ENCODE results near the gene CKS2. TPM values are rescaled to one million over a fixed set of nuclear protein-coding genes. Genes with fewer than 3 reads are reported as not detected.

The CKS2 gene
- total and polyA plus RNA-seq, 11 donors = 2.2 to 37.9 (median 7.4) TPM

DNA sequence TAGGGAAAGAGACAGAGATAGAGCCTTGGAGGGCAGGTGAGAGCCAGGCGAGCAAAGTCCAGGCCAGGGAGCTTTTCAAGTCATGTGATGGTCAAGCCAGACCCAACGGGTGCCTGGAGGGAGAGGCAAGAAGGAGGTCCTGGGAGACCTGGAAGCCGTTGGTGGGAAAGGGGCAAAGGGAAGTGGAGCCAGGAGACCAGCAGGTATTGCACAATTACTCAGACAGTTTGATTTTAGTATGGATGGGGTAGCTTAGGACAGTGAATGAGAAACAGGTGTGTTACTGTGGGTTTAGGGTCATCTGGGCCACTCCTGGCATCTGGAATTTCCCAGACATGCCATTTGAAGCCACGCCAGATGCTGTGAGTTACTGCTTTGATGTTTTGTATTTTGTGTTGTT, 12.4 kb downstream of the CKS2 start:
- H3K27me3 ChIP-seq = no peaks in the 10 kb centered on the region
- DNase-seq (no peak), ATAC-seq (no peak)
- no peak overlapping the region for H3K27ac ChIP-seq
- TF ChIP-seq, protein P1, sequence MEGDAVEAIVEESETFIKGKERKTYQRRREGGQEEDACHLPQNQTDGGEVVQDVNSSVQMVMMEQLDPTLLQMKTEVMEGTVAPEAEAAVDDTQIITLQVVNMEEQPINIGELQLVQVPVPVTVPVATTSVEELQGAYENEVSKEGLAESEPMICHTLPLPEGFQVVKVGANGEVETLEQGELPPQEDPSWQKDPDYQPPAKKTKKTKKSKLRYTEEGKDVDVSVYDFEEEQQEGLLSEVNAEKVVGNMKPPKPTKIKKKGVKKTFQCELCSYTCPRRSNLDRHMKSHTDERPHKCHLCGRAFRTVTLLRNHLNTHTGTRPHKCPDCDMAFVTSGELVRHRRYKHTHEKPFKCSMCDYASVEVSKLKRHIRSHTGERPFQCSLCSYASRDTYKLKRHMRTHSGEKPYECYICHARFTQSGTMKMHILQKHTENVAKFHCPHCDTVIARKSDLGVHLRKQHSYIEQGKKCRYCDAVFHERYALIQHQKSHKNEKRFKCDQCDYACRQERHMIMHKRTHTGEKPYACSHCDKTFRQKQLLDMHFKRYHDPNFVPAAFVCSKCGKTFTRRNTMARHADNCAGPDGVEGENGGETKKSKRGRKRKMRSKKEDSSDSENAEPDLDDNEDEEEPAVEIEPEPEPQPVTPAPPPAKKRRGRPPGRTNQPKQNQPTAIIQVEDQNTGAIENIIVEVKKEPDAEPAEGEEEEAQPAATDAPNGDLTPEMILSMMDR (IDR thresholded peaks at IDR 0.05) = no peak
- no peak for TF ChIP-seq POLR2A (IDR thresholded peaks at IDR 0.05)
- intact Hi-C loops (cut with DNase I) = loop anchor here in 4 of 10 donors (2.0 to 5.0 kb wide), 4 partner anchors 174 to 229 kb away; partner anchors contain the start of gene SEMA4D (in 1 of the 4)
- H3K36me3 ChIP-seq = peaks cover 0 to 75% (median 39%) of the 10 kb centered on the region in 9 donors
- H3K4me3 ChIP-seq = no peak overlapping the region
- peaks cover 5 to 49% (median 31%) of the 10 kb centered on the region in 12 donors for H3K4me1 ChIP-seq
- H3K9me3 ChIP-seq = no peaks in the 10 kb centered on the region
- WGBS, 4 donors = 54 to 74% (median 68%) methylated on average over 4 of the region's 4 CpGs

DNA sequence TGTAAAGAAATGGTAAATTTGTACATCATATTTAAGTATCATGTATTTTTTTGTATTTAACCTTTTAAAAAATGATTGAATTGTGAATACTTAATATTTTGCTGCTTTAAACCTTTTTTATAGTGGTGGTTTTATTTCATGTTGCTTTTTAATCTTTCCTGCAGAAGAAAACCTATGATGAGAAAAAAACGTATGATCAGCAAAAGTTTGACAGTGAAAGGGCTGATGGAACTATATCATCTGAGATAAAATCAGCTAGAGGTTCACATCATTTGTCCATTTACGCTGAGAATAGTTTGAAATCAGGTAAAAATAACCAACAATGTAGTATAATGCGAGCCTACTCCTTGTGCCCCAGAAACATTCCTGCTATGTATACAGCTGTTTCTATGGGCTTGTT, 14.7 kb downstream of the CKS2 start:
- no peaks in the 10 kb centered on the region for H3K27me3 ChIP-seq
- H3K27ac ChIP-seq = no peak overlapping the region
- no peak for TF ChIP-seq POLR2A (IDR thresholded peaks at IDR 0.05)
- TF ChIP-seq, protein P1 (IDR thresholded peaks at IDR 0.05) = no peak
- intact Hi-C loops (cut with DNase I) = no loop called here
- no peak for ATAC-seq
- WGBS, 4 donors = 82 to 90% (median 88%) methylated on average over 3 of the region's 3 CpGs
- no peaks in the 10 kb centered on the region for H3K9me3 ChIP-seq
- no peak for DNase-seq
- H3K4me1 ChIP-seq = peaks cover 0 to 31% (median 15%) of the 10 kb centered on the region in 12 donors
- H3K36me3 ChIP-seq = peaks cover 0 to 94% (median 63%) of the 10 kb centered on the region in 9 donors
- no peak overlapping the region for H3K4me3 ChIP-seq

DNA sequence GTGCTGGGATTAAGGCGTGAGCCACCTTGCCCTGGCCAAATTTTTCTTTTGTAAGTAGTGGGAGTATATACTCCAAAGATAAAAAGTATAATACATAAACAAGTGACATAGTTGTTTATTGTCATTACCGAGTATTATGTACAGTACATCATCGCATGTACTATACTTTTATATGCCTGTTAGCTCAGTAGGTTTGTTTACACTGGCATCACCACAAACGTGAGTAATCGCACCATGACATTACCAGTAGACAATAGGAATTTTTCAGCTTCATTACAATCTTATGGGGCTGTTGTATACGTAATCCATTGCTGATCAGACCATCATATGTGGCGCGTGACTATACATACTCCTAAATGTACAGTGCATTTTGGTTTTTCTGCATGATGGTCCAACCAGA, 17.1 kb downstream of the CKS2 start:
- WGBS, 4 donors = 91 to 94% (median 92%) methylated on average over 8 of the region's 8 CpGs
- Histone ChIP-seq H3K27ac (no peak overlapping the region), H3K4me1 (peaks cover 0 to 14% (median 6%) of the 10 kb centered on the region in 12 donors), H3K36me3 (peaks cover 0 to 97% (median 73%) of the 10 kb centered on the region in 9 donors), H3K4me3 (no peak overlapping the region), H3K27me3 (no peaks in the 10 kb centered on the region), H3K9me3 (no peaks in the 10 kb centered on the region)
- no peak for DNase-seq
- TF ChIP-seq, protein P1 (IDR thresholded peaks at IDR 0.05) = no peak
- TF ChIP-seq POLR2A (IDR thresholded peaks at IDR 0.05) = no peak
- ATAC-seq = no peak
- intact Hi-C loops (cut with DNase I) = no loop called here

DNA sequence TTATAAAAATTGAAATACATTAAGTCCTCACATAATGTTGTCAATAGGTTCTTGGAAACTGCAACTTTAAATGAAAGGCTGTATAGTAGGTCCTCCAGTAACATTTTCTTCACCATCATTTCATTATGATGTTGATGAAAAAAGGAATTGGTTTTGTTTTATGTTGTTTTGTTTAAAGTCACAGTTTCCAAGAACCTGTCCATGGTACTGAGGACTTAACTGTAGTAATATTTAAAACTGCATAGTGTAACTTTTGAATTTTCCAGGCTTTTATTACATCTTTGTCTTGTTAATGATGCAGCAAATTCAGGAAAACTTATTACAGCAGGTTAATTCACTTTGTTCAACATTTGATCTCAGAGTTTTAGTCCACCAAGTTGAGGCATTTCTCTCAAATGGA, 18.9 kb downstream of the CKS2 start:
- Histone ChIP-seq H3K27me3 (no peaks in the 10 kb centered on the region), H3K36me3 (peaks cover 0 to 100% (median 92%) of the 10 kb centered on the region in 9 donors), H3K9me3 (no peaks in the 10 kb centered on the region), H3K4me3 (no peak overlapping the region), H3K4me1 (peaks cover 0 to 1% (median 0%) of the 10 kb centered on the region in 12 donors), H3K27ac (no peak overlapping the region)
- DNase-seq (no peak), ATAC-seq (no peak)
- intact Hi-C loops (cut with DNase I) = no loop called here
- no peak for TF ChIP-seq POLR2A (IDR thresholded peaks at IDR 0.05)
- TF ChIP-seq, protein P1 (IDR thresholded peaks at IDR 0.05) = no peak

Data from heart left ventricle (tissue), 16 donors.